ENCODE results near the gene TNFRSF6B. TPM values are rescaled to one million over a fixed set of nuclear protein-coding genes. Genes with fewer than 3 reads are reported as not detected.

TNFRSF6B gene
- total RNA-seq, 5 donors from 2014 or later (not counting 1 experiment from before 2014, with no cell fraction given), result 0.37 to 1.5 (median 0.91) TPM; not detected in 1

DNA sequence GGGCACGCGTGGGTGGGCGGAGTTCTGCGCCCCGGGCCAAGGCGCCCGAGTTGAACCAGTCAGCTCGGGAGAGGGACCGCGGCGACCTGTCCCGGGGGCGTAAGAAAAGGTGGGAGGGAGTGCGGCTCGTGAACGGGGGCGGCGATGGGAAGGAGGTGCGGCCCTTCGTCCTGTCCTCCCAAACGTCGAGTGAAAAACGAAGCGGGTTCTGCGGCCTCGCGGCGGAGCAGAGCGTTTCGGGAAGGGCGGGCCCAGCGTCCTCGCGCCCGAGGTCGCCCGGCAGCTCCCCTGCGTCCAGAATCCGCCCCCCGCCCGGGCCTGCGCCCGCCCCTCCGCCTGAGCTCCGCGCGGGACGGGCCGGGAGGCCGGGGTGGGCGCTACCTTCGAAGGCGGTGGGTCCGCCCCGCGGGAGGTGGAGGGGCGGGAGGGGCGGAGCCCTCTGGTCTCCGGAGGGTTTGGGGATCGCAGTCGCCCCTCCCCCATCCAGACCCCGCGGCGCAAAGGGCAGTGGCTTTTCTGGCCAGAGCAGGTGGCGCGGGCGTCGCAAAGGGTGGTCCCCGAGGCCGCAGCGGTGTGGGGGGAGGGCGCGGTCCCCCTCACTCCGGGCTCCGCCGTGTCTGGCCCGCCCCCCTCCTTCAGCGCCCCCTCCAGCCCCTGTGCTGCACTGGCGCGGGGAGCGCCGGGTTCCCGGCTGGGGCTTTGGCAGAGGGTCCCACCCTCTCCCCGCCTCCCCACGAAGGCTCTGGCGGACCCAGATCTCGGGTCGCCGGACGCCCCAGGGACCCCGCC, 44.1 kb upstream of the TNFRSF6B start:
- peak overlapping the region; percentile 28 for H3K27ac ChIP-seq (ENCODE audit: low read length)
- Mint-ChIP-seq H3K27ac (peak overlapping the region in 1 of 2 donors; percentile 16), H3K9me3 (no peaks in the 10 kb centered on the region), H3K36me3 (no peaks in the 10 kb centered on the region), H3K27me3 (no peaks in the 10 kb centered on the region), H3K4me1 (peaks cover 19 to 28% (median 25%) of the 10 kb centered on the region in 3 donors), H3K4me3 (peak overlapping the region; percentile 78 to 96 (median 83))
- POLR2A ChIA-PET, result no interaction called here
- H3K36me3 ChIP-seq (ENCODE audit: control insufficient read depth in 2 of 2, extremely low read depth in 1 of 2, insufficient read depth in 1 of 2, low read length in 1 of 2), result peaks cover 0 to 6% of the 10 kb centered on the region in 2 donors
- WGBS (ENCODE audit: insufficient coverage), result under 1% methylated on average over 60 of the region's 91 CpGs
- CTCF ChIA-PET, result interaction anchor here in 1 of 2 donors (0.6 to 0.9 kb wide), 2 partner anchors 11 to 243 kb away, joined by 3 to 6 read pairs; partner anchors contain the start of gene DNAJC5
- ATAC-seq (replicated peaks in 1 of 4) (peak; percentile 53 to 67 (median 54)), DNase-seq (peak in 15 of 35 experiments; percentile 21 to 58 (median 35))
- H3K4me1 ChIP-seq (ENCODE audit: control insufficient read depth in 1 of 2, extremely low read depth in 1 of 2, insufficient read depth in 2 of 2, low read length in 2 of 2), result peaks cover 13 to 49% of the 10 kb centered on the region in 2 experiments
- peak overlapping the region; percentile 49 to 55 for H3K4me3 ChIP-seq (ENCODE audit: control insufficient read depth in 1 of 2, extremely low read depth in 1 of 2, low read length in 1 of 2)
- no peaks in the 10 kb centered on the region for H3K9me3 ChIP-seq
- H3K27me3 ChIP-seq (replicated peaks in 1 of 2; ENCODE audit: control insufficient read depth in 2 of 2, extremely low read depth in 1 of 2, insufficient read depth in 2 of 2, low read length in 1 of 2), result peaks cover 0 to 5% of the 10 kb centered on the region in 2 experiments

DNA sequence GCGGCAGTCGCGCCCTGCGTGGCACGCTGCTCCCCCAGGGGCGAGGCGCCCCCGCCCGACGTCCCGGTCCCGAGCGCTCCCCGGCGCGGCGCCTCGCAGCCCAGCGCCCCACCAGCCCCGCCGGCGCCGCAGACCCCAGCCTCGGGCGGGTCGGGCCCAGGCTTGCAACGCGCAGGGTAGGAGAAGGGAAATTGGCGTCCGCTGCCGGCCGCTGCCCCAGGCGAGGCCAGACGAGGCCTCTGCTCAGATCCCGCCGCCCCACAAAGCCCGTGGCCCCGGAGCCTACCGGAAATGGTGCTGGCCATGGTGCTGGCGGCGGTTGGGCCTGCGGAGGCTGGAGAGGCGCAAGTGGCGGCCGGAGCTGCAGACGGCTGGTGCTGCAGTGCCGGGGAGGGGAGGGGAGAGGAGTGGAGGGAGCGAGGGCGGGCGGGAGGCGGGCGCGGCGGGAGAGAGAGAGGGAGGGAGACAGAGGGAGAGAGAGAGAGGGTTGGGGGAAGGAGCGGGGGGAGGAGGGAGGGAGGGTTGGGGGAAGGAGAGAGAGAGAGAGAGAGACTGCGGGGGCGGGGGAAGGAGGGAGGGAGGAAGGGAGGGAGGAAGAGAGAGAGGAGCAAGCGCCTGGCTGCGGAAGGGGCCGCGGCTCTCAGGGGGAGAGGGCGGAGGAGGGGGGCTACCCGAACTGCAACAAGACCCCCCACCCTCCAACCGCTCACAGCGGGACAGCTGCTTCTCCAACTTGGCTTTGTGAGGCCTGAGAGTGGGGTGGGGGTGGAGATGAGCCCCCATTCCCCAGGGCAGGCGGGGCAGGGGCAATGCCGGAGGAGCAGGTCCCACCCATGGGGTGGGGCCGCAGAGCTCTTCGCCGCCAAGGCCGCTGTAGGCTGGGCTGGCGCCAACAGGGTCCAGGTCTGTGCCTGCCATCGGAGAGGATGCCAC, 43.1 kb upstream of the TNFRSF6B start, which contains the start of gene STMN3:
STMN3 (minus strand) TSS at position 384 of the 933 bp plus-strand sequence; CDS start at position 305, 79 bp downstream.
- WGBS (ENCODE audit: insufficient coverage), result under 1% methylated on average over 43 of the region's 73 CpGs
- Histone ChIP-seq H3K4me1 (ENCODE audit: control insufficient read depth in 1 of 2, extremely low read depth in 1 of 2, insufficient read depth in 2 of 2, low read length in 2 of 2) (peaks cover 13 to 57% of the 10 kb centered on the region in 2 experiments), H3K27ac (ENCODE audit: low read length) (peak within 1 kb of the TSS; percentile 38), H3K4me3 (ENCODE audit: control insufficient read depth in 1 of 2, extremely low read depth in 1 of 2, low read length in 1 of 2) (peak within 1 kb of the TSS; percentile 69 to 74), H3K36me3 (ENCODE audit: control insufficient read depth in 2 of 2, extremely low read depth in 1 of 2, insufficient read depth in 1 of 2, low read length in 1 of 2) (peaks cover 0 to 3% of the 10 kb centered on the region in 2 donors), H3K27me3 (replicated peaks in 1 of 2; ENCODE audit: control insufficient read depth in 2 of 2, extremely low read depth in 1 of 2, insufficient read depth in 2 of 2, low read length in 1 of 2) (peaks cover 0 to 5% of the 10 kb centered on the region in 2 experiments), H3K9me3 (no peaks in the 10 kb centered on the region)
- peak within 1 kb of the TSS; percentile 80 to 83 for H3K27ac Mint-ChIP-seq
- peaks cover 27 to 34% (median 32%) of the 10 kb centered on the region in 3 donors for H3K4me1 Mint-ChIP-seq
- H3K27me3 Mint-ChIP-seq, result no peaks in the 10 kb centered on the region
- H3K4me3 Mint-ChIP-seq, result peak within 1 kb of the TSS; percentile 74 to 96 (median 78)
- H3K36me3 Mint-ChIP-seq, result no peaks in the 10 kb centered on the region
- ChIA-PET POLR2A (no interaction called here), CTCF (interaction anchor here in 1 of 2 donors (1.1 kb wide), 1 partner anchor 12 kb away, joined by 8 read pairs; no protein-coding TSS in a partner anchor)
- DNase-seq (peak in 33 of 35 experiments; percentile 26 to 77 (median 55)), ATAC-seq (replicated peaks in 1 of 4) (peak; percentile 43 to 53 (median 50))
- H3K9me3 Mint-ChIP-seq, result no peaks in the 10 kb centered on the region

DNA sequence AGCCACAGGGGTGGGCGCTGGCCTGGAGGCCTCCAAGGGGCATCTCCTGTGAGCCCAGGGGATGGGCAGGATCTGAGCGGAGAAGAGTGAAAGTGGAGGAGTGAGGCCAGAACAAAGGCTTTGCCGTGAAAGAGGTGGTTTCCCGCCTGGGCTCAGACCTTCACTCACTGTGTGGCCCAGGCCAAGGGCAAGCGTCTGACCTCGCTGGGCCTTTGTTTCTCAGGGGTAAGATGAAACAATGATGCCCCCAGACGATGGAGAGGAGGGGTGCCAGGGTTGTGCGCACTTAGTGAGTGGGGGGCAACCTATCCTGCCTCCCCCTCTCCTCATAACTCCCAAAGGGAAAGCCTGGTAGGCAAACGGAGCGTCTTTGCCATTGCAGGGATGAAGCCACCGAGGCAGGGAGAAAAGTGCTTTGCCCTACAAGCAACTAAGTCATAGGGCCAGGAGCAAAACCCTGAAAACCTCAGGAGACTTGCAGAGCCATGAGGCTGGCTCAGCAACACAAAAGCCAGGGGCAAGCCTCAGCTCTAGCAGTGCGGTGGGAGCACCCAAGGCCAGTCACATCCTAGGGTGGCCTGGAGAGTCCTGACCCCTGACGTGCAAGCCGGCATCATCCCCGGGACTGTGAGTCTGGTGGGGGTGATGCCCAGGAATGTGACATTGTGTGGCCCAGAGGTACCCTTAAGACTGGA, 42.3 kb upstream of the TNFRSF6B start:
- no peaks in the 10 kb centered on the region for H3K27me3 Mint-ChIP-seq
- 73% methylated on average over 5 of the region's 15 CpGs for WGBS (ENCODE audit: insufficient coverage)
- ATAC-seq (replicated peaks in 1 of 4) (no peak), DNase-seq (no peak)
- peaks cover 32 to 41% (median 40%) of the 10 kb centered on the region in 3 donors for H3K4me1 Mint-ChIP-seq
- peak overlapping the region; percentile 69 to 74 for H3K4me3 ChIP-seq (ENCODE audit: control insufficient read depth in 1 of 2, extremely low read depth in 1 of 2, low read length in 1 of 2)
- no peaks in the 10 kb centered on the region for H3K36me3 Mint-ChIP-seq
- peak overlapping the region; percentile 80 to 83 for H3K27ac Mint-ChIP-seq
- H3K27ac ChIP-seq (ENCODE audit: low read length), result peak overlapping the region; percentile 38
- ChIA-PET POLR2A (no interaction called here), CTCF (interaction anchor here (0.6 to 1.1 kb wide), 2 partner anchors 12 to 19 kb away, joined by 3 to 8 read pairs; no protein-coding TSS in a partner anchor)
- peaks cover 0 to 5% of the 10 kb centered on the region in 2 experiments for H3K27me3 ChIP-seq (replicated peaks in 1 of 2; ENCODE audit: control insufficient read depth in 2 of 2, extremely low read depth in 1 of 2, insufficient read depth in 2 of 2, low read length in 1 of 2)
- peak overlapping the region; percentile 63 to 83 (median 74) for H3K4me3 Mint-ChIP-seq
- no peaks in the 10 kb centered on the region for H3K36me3 ChIP-seq (ENCODE audit: control insufficient read depth in 2 of 2, extremely low read depth in 1 of 2, insufficient read depth in 1 of 2, low read length in 1 of 2)
- peaks cover 13 to 59% of the 10 kb centered on the region in 2 experiments for H3K4me1 ChIP-seq (ENCODE audit: control insufficient read depth in 1 of 2, extremely low read depth in 1 of 2, insufficient read depth in 2 of 2, low read length in 2 of 2)
- H3K9me3 ChIP-seq, result no peaks in the 10 kb centered on the region
- no peaks in the 10 kb centered on the region for H3K9me3 Mint-ChIP-seq

DNA sequence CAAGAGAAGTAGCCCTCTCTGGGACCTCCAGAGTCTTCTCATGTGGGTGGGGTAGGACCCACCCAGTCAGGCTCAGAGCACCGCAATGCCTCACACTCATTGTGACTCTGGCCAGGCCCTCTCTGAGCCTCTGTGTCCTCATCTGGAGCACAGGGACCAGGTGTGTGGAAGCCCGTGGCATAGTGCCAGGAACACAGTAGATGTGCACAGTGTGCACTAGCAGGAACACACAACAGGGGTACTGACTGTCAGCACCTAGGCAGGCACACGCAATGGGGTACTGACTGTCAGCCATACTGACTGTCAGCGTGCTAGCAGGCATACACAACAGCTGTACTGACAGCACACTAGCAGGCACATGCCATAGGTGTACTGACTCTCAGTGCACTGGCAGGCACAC, 41.2 kb upstream of the TNFRSF6B start:
- no peak for DNase-seq
- H3K9me3 Mint-ChIP-seq, result no peaks in the 10 kb centered on the region
- H3K27me3 Mint-ChIP-seq, result no peaks in the 10 kb centered on the region
- CTCF ChIA-PET, result no interaction called here
- Histone ChIP-seq H3K9me3 (no peaks in the 10 kb centered on the region), H3K4me1 (ENCODE audit: control insufficient read depth in 1 of 2, extremely low read depth in 1 of 2, insufficient read depth in 2 of 2, low read length in 2 of 2) (peaks cover 13 to 63% of the 10 kb centered on the region in 2 experiments), H3K36me3 (ENCODE audit: control insufficient read depth in 2 of 2, extremely low read depth in 1 of 2, insufficient read depth in 1 of 2, low read length in 1 of 2) (no peaks in the 10 kb centered on the region), H3K4me3 (ENCODE audit: control insufficient read depth in 1 of 2, extremely low read depth in 1 of 2, low read length in 1 of 2) (no peak overlapping the region), H3K27me3 (replicated peaks in 1 of 2; ENCODE audit: control insufficient read depth in 2 of 2, extremely low read depth in 1 of 2, insufficient read depth in 2 of 2, low read length in 1 of 2) (peaks cover 0 to 5% of the 10 kb centered on the region in 2 experiments), H3K27ac (ENCODE audit: low read length) (no peak overlapping the region)
- peak overlapping the region in 1 of 3 donors; percentile 83 for H3K4me3 Mint-ChIP-seq
- ATAC-seq (replicated peaks in 1 of 4), result no peak
- no peak overlapping the region for H3K27ac Mint-ChIP-seq
- H3K4me1 Mint-ChIP-seq, result peaks cover 42 to 51% (median 48%) of the 10 kb centered on the region in 3 donors
- H3K36me3 Mint-ChIP-seq, result no peaks in the 10 kb centered on the region
- POLR2A ChIA-PET, result no interaction called here
- 80% methylated on average over 4 of the region's 4 CpGs for WGBS (ENCODE audit: insufficient coverage)

DNA sequence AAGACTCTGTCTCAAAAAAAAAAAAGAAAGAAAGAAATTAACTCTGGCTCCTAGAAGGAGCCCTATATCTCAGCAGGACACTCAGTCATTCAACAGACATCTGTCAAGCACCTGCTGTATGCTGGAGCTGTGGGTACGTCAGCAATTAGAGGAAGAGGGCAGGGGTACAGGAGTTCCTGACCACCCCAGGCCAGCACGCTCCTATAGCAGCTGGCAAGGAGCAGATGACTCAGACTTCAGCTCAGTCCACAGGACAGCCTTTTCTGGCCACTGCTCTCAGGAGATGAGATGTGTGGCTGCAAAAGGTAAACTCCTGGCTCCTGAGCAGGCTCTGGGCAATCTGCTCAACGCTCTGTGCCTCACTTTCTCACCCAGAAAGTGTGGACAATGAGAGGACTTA, 40.0 kb upstream of the TNFRSF6B start:
- Histone ChIP-seq H3K36me3 (ENCODE audit: control insufficient read depth in 2 of 2, extremely low read depth in 1 of 2, insufficient read depth in 1 of 2, low read length in 1 of 2) (peaks cover 5 to 6% of the 10 kb centered on the region in 2 donors), H3K9me3 (no peaks in the 10 kb centered on the region), H3K27me3 (replicated peaks in 1 of 2; ENCODE audit: control insufficient read depth in 2 of 2, extremely low read depth in 1 of 2, insufficient read depth in 2 of 2, low read length in 1 of 2) (peaks cover 0 to 5% of the 10 kb centered on the region in 2 experiments), H3K4me3 (ENCODE audit: control insufficient read depth in 1 of 2, extremely low read depth in 1 of 2, low read length in 1 of 2) (no peak overlapping the region), H3K4me1 (ENCODE audit: control insufficient read depth in 1 of 2, extremely low read depth in 1 of 2, insufficient read depth in 2 of 2, low read length in 2 of 2) (peaks cover 13 to 56% of the 10 kb centered on the region in 2 experiments), H3K27ac (ENCODE audit: low read length) (no peak overlapping the region)
- POLR2A ChIA-PET, result no interaction called here
- ATAC-seq (replicated peaks in 1 of 4), result no peak
- peak overlapping the region in 2 of 3 donors; percentile 88 to 95 for H3K4me3 Mint-ChIP-seq
- H3K27ac Mint-ChIP-seq, result peak overlapping the region in 1 of 2 donors; percentile 15
- CTCF ChIA-PET, result no interaction called here
- WGBS (ENCODE audit: insufficient coverage), result 50% methylated on average over 1 of the region's 3 CpGs
- H3K36me3 Mint-ChIP-seq, result no peaks in the 10 kb centered on the region
- no peak for DNase-seq
- no peaks in the 10 kb centered on the region for H3K27me3 Mint-ChIP-seq
- no peaks in the 10 kb centered on the region for H3K9me3 Mint-ChIP-seq
- H3K4me1 Mint-ChIP-seq, result peaks cover 42 to 46% (median 45%) of the 10 kb centered on the region in 3 donors
